NOMO-1 treated with DMSO at 0.1 percent for 48 hours (cell line): ENCODE data around the gene IPMK.
"Not testable (repeated sequence)": the region's sequence is repeated elsewhere in the genome, so short reads cannot be mapped to it uniquely, and the experiment has no call there.

Experiments
- DNase-seq: peaks from one replicate; lab custom pipeline; 2025; ENCODE audit not compliant: unreplicated experiment; lab: John Stamatoyannopoulos, UW

The IPMK gene

GRCh38 chr10:58157076-58157766 lies 110.5 kb downstream of the IPMK start:
- peak; percentile 87 for DNase-seq

DNA sequence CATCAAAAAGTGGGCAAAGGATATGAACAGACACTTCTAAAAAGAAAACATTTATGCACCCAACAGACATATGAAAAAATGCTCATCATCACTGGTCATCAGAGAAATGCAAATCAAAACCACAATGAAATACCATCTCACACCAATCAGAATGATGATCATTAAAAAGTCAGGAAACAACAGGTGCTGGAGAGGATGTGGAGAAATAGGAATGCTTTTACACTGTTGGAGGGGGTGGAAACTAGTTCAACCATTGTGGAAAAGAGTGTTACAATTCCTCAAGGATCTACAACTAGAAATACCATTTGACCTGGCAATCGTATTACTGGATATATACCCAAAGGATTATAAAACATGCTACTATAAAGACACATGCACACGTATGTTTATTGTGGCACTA lies 111.8 kb downstream of the IPMK start:
- DNase-seq = not testable (repeated sequence)

- DNase-seq = no peak
These were observed 113.9 kb downstream of the IPMK start for GRCh38 chr10:58153751-58154150.

DNA sequence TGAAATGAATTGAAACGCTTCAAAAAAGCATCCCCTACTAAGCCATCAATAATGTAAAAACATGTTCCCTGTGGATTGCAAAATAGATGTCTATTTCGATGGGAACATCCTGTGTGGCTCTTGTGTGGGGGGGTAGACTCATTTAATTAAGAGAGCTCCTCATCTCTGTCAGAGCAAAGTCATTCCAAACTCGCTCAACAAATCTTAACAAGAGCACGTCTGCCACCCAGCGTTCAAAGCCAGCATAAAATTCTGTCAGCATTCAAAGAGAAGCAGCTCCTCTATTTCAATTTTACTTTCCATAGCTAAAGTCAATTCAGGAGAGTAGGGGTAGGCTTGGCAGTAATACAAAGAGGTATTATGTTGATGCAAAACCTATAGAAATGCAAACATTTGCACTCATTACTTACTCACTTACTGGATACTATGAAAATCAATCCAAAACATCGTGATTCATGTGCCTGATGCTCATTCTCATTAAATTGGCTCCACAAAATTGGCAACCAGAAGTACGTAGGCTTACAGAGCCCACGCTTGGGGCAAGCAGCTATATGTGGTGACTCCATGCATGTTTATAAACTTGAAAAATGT lies 114.9 kb downstream of the IPMK start:
- DNase-seq = peak; percentile 25

DNA sequence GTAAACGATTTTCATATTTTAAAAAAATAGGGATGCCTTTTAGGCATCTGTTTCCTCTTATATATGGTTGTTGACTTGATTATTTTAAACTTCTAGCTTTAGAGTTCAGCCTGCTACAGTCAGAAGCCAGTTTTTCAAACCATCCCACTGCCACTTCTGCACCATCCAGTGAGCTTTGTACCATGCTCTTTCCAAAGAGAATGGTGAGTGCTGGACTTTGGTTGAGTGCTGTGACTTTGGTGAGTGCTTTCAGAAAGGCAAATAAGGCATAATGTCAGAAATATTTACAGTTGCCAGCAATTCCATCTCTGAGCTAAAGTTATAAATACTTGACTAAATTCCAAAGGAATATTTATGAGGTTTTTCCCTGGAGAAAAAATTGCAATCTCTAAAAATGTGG lies 117.4 kb downstream of the IPMK start:
- DNase-seq = no peak

DNA sequence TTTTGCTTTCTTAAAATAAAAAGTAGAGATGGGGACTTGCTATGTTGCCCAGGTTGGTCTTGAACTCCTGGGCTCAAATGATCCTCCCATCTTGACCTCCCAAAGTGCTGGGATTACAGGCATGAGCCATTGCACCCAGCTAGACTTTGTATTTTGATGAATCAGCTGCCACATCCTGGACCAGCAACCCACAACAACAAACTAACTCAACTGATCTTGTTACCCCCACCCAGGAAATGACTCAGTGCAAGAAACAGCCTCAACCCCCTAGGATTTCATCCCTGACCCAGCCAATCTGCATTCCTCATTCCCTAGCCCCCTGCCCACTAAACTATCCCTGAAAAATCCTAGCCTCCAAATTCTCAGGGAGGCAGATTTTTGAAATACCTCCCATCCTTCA lies 123.8 kb downstream of the IPMK start:
- DNase-seq = no peak
